ENCODE measurements around the gene MAP7D3.
"Not testable (repeated sequence)": the region's sequence is repeated elsewhere in the genome, so short reads cannot be mapped to it uniquely, and the experiment has no call there.

The MAP7D3 gene

GRCh38 chrX:136251041-136251991, at the start of gene MAP7D3:
Gene MAP7D3, minus strand, starts transcription at chrX:136251400. Its CDS starts 42 bp downstream, at chrX:136251358.
- peak; percentile 82 for DNase-seq (ENCODE audit: low spot score)

GRCh38 chrX:136300721-136301120, 49.5 kb upstream of the MAP7D3 start, which contains the start of gene ADGRG4:
Gene ADGRG4, plus strand, starts transcription at chrX:136300963. Its CDS starts 7,815 bp downstream, at chrX:136308778.
- not testable (repeated sequence) for DNase-seq (ENCODE audit: low spot score)

- DNase-seq (ENCODE audit: low spot score): no peak
Measured at GRCh38 chrX:136295380-136295779, 44.2 kb upstream of the MAP7D3 start.

GRCh38 chrX:136292656-136293055, 41.5 kb upstream of the MAP7D3 start:
- no peak for DNase-seq (ENCODE audit: low spot score)

GRCh38 chrX:136291824-136292223, 40.6 kb upstream of the MAP7D3 start:
- no peak for DNase-seq (ENCODE audit: low spot score)

- not testable (repeated sequence) for DNase-seq (ENCODE audit: low spot score)
Measured at GRCh38 chrX:136286375-136286774, 35.2 kb upstream of the MAP7D3 start.

GRCh38 chrX:136275553-136275952, 24.4 kb upstream of the MAP7D3 start:
- DNase-seq (ENCODE audit: low spot score): no peak

GRCh38 chrX:136273986-136274385, 22.8 kb upstream of the MAP7D3 start:
- DNase-seq (ENCODE audit: low spot score): no peak

GRCh38 chrX:136272325-136272724, 21.1 kb upstream of the MAP7D3 start:
- no peak for DNase-seq (ENCODE audit: low spot score)

- DNase-seq (ENCODE audit: low spot score): no peak
Measured at GRCh38 chrX:136271300-136271699, 20.1 kb upstream of the MAP7D3 start.

- DNase-seq (ENCODE audit: low spot score): no peak
Measured at GRCh38 chrX:136269921-136270320, 18.7 kb upstream of the MAP7D3 start.

GRCh38 chrX:136268051-136269048, 17.1 kb upstream of the MAP7D3 start:
- peak; percentile 15 for DNase-seq (ENCODE audit: low spot score)

GRCh38 chrX:136266828-136267227, 15.6 kb upstream of the MAP7D3 start:
- no peak for DNase-seq (ENCODE audit: low spot score)

GRCh38 chrX:136262812-136263315, 11.7 kb upstream of the MAP7D3 start:
- peak; percentile 21 for DNase-seq (ENCODE audit: low spot score)

GRCh38 chrX:136262243-136262642, 11.0 kb upstream of the MAP7D3 start:
- DNase-seq (ENCODE audit: low spot score): no peak

GRCh38 chrX:136261321-136261720, 10.1 kb upstream of the MAP7D3 start:
- no peak for DNase-seq (ENCODE audit: low spot score)

- no peak for DNase-seq (ENCODE audit: low spot score)
Measured at GRCh38 chrX:136260776-136261175, 9.6 kb upstream of the MAP7D3 start.

GRCh38 chrX:136259543-136259942, 8.3 kb upstream of the MAP7D3 start:
- DNase-seq (ENCODE audit: low spot score): no peak

GRCh38 chrX:136258951-136259350, 7.8 kb upstream of the MAP7D3 start:
- DNase-seq (ENCODE audit: low spot score): no peak

GRCh38 chrX:136256026-136256425, 4.8 kb upstream of the MAP7D3 start:
- no peak for DNase-seq (ENCODE audit: low spot score)

GRCh38 chrX:136255541-136255940, 4.3 kb upstream of the MAP7D3 start:
- DNase-seq (ENCODE audit: low spot score): no peak

Data from iPS-NIHi11 (cell line).